22Rv1 (cell line): ENCODE data around the gene MEGF10.

Source experiments
- H3K27ac ChIP-seq: fragments of 450-650 bp; 2 replicates; pipeline ENCODE4 v1.5.1; 2017
- ZFX ChIP-seq: fragments of 450-650 bp; IDR thresholded peaks from 2 replicates; pipeline ENCODE4 v1.6.1; 2017; ENCODE audit warnings: antibody characterized with exemption, borderline replicate concordance
- TF ChIP-seq, protein P1 (sequence below): fragments of 450-650 bp; IDR thresholded peaks from 2 replicates; pipeline ENCODE4 v1.5.1; 2017; ENCODE audit warnings: mild to moderate bottlenecking

Gene MEGF10

DNA sequence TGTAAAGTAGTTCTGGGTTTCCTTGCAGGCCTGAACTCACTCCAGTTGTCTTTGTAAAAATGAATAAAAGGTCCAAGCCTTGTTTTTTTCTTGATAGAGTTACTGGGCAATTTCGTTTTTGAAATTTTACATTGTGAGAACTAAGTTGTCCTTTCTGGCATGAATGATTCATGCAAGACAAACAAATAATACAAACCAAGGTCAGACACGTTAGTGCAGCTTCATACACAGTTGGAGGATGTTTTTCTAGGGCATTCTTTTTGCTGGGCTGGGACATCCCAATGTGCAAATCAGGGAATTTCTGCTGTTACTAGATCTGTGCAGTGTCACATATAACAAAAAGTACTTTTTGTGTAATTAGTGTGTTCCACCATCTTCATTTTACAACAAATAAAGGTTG, 96.0 kb downstream of the MEGF10 start:
- H3K27ac ChIP-seq = peak overlapping the region; percentile 49

DNA sequence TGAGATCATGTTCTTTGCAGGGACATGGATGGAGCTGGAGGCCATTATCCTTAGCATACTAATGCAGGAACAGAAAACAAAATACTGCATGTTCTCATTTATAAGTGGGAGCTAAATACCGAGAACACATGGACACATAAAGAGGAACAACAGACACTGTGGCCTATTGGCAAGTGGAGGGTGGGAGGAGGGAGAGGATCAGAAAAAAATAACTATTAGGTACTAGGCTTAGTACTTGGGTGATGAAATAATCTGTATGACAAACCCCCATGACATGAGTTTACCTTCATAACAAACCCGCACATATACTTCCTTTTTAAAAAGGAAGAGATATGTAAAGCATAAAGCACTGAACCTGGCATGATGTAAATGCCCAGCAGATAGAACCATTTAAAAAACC, 99.0 kb downstream of the MEGF10 start:
- no peak overlapping the region for H3K27ac ChIP-seq
- TF ChIP-seq ZFX = no peak
- TF ChIP-seq, protein P1, sequence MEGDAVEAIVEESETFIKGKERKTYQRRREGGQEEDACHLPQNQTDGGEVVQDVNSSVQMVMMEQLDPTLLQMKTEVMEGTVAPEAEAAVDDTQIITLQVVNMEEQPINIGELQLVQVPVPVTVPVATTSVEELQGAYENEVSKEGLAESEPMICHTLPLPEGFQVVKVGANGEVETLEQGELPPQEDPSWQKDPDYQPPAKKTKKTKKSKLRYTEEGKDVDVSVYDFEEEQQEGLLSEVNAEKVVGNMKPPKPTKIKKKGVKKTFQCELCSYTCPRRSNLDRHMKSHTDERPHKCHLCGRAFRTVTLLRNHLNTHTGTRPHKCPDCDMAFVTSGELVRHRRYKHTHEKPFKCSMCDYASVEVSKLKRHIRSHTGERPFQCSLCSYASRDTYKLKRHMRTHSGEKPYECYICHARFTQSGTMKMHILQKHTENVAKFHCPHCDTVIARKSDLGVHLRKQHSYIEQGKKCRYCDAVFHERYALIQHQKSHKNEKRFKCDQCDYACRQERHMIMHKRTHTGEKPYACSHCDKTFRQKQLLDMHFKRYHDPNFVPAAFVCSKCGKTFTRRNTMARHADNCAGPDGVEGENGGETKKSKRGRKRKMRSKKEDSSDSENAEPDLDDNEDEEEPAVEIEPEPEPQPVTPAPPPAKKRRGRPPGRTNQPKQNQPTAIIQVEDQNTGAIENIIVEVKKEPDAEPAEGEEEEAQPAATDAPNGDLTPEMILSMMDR = no peak

More for the DNA sequence above, 96.0 kb downstream of the MEGF10 start:
- TF ChIP-seq, protein P1 = no peak
- no peak for TF ChIP-seq ZFX

GRCh38 chr5:127392762-127393161, 102.2 kb downstream of the MEGF10 start:
- TF ChIP-seq, protein P1 = no peak
- TF ChIP-seq ZFX = no peak
- no peak overlapping the region for H3K27ac ChIP-seq

GRCh38 chr5:127396490-127397155, 106.0 kb downstream of the MEGF10 start:
- H3K27ac ChIP-seq = no peak overlapping the region
- no peak for TF ChIP-seq ZFX
- TF ChIP-seq, protein P1 = 0 out of 2 replicates have a peak, but pooled peaks have one; percentile 15

DNA sequence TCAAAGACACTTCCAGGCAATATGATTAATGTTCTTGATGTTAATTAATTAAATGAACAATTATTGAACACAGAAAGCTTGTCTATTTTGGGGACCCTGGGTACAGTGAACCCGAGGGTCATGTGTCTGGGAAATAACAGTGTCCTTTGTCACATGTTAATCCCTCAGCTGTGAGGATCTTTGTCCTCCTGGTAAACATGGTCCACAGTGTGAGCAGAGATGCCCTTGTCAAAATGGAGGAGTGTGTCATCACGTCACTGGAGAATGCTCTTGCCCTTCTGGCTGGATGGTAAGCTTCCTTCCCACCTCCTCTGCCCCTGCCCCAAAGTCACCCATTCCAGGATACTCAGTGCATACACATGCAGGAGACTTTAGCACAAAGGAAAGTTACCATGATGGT, 107.9 kb downstream of the MEGF10 start:
- TF ChIP-seq ZFX = no peak
- TF ChIP-seq, protein P1 = no peak
- H3K27ac ChIP-seq = no peak overlapping the region

- no peak overlapping the region for H3K27ac ChIP-seq
- TF ChIP-seq, protein P1 = no peak
- TF ChIP-seq ZFX = no peak
Measured at GRCh38 chr5:127399068-127399467, 108.5 kb downstream of the MEGF10 start.

GRCh38 chr5:127400539-127400938, 109.9 kb downstream of the MEGF10 start:
- H3K27ac ChIP-seq = no peak overlapping the region
- no peak for TF ChIP-seq ZFX
- TF ChIP-seq, protein P1 = no peak
